ENCODE results near the gene ACADM.
"Not testable (repeated sequence)": the region's sequence is repeated elsewhere in the genome, so short reads cannot be mapped to it uniquely, and the experiment has no call there.

Gene ACADM

DNA sequence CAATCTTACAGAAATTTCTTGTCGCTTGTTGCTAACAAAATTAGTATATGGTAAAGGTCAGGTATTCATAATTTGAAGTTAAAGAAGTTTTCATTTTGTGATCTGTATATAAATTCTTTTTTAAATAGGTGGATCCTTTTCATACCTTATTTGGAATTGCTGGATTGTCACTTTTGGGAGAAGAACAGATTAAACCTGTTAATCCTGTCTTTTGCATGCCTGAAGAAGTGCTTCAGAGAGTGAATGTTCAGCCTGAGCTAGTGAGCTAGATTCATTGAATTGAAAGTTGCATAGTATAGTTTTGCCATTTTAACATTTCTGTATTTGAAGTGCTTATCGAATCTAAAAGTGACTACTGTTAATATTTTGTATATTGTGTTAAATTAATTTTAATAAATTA lies 69.9 kb downstream of the ACADM start:
- DNase-seq (ENCODE audit: low read depth, low spot score), result no peak

DNA sequence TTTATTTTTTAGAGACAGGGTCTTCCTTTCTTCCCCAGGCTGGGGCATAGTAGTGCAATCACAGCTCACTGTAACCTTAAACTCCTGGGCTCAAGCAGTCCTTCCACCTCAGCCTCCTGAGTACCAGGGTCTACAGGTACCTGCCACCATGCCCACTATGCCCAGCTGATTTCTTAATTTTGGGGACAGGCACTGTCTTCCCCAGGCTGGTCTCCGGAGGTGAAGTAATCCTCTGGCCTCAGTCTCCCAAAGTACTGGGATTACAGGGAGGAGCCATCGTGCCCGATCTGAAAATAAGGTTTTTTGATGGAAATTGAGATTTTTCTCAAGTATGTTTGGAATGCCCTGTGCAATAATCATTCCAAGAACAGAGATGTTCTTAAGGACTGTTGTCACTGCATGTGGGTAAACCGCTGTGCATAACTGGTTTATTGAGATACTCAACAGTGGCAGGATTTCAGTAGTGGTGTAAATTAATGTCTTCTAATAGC lies 71.2 kb downstream of the ACADM start:
- DNase-seq (ENCODE audit: low read depth, low spot score), result no peak

DNA sequence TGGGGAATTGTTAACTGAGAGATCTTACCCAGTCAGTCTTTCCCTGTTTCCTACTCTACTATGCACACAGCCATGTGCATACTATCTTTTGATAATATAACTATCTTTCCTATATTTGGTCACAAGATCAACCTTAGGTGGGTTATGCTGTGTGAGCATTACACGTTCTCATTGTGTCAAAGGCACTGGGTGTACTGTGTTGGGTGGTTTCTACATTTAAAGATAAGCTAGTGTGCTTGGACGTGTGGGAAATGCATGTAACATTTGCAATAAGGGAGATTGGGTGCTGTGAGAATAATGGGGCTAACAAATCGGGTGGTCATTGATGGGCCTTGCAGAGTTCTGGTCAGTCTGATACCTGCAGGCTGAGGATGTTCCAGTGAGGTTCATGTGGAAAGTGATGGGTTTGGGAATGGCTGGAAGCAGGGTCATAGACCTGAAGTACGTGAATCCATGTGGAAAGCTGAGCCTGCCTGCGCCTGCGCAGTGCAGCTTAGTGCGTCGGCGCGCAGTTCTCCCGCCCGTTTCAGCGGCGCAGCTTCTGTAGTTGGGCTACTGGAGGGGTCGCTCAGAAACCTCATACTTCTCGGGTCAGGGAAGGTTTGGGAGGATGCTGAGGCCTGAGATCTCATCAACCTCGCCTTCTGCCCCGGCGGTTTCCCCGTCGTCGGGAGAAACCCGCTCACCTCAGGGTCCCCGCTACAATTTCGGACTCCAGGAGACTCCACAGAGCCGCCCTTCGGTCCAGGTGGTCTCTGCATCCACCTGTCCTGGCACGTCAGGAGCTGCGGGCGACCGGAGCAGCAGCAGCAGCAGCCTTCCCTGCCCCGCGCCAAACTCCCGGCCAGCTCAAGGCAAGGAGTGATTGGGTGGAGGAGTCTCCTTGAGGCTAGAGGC lies 72.1 kb downstream of the ACADM start, which contains the start of gene MSH4:
MSH4 (plus strand) TSS at position 507 of the 897 bp plus-strand sequence; CDS start at position 611, 104 bp downstream.
- DNase-seq (ENCODE audit: low read depth, low spot score), result no peak

DNA sequence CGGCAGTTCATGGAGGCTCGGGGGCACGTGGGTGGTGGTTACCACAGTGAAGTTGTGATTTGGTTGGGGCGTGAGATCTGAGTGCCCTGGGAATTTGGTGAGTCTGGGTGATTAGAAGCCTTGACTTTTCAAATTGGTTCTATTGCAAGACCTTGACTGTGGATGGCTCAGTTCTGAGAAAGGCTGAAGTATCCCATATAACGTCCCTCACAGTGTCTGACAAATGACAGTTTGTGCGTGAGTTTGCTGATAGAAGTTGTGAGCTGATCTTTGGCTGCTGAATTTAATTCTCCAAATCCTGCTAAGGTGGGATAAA lies 72.7 kb downstream of the ACADM start:
- DNase-seq (ENCODE audit: low read depth, low spot score), result no peak

DNA sequence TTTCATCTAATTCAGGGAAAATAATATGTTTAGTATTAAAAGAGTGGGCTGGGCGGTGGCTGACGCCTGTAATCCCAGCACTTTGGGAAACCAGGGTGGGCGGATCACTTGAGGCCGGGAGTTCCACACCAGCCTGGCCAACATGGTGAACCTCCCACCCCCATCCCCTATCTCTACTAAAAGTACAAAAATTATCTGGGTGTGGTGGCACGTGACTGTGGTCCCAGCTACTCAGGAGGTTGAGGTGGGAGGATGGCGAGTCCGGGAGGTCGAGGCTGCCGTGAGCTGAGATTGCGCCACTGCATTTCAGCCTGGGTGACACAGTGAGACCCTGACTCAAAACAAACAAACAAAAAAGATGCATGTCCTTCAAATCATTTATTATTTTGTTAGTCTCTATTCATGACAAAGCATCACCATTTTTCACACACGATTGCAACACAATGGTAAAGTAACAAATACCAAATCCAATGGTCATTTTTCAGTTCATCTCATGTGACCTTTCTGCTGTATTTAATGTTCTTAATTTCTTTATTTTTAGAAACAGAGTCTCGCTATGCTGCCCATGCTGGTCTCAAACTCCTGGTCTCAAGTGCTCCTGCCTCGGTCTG lies 73.2 kb downstream of the ACADM start:
- no peak for DNase-seq (ENCODE audit: low read depth, low spot score)

DNA sequence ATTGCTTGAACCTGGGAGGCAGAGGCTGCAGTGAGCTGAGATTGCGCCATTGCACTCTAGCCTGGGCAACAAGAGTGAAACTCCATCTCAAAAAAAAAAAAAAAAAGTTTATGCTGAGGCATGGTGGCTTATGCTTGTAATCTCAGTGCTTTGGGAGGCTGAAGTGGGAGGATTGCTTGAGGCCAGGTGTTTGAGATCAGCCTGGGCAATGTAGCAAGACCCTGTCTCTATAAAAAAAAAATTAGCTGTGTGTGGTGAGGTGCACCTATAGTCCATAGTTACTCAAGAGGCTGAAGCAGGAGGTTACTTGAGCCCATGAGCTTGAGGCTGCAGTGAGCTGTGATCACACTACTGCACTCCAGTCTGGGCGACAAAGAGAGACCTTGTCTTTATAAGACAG lies 77.0 kb downstream of the ACADM start:
- not testable (repeated sequence) for DNase-seq (ENCODE audit: low read depth, low spot score)

DNA sequence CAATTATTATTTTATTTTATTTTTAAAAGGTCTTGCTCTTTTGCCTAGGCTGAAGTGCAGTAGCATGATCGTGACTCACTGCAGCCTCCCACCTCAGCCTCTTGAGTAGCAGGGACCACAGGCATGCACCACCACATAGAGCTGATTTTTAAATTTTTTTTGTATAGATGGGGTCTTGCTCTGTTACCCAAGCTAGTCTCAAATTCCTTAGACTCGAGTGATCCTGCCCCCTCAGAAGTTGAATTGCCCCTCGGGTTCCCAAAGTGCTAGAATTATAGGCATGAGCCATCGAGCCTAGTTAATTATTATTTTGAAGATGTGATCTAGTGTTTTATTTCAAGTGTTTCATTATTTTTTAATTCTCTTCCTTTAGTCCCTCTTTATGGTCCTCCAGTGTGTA lies 84.4 kb downstream of the ACADM start:
- no peak for DNase-seq (ENCODE audit: low read depth, low spot score)

DNA sequence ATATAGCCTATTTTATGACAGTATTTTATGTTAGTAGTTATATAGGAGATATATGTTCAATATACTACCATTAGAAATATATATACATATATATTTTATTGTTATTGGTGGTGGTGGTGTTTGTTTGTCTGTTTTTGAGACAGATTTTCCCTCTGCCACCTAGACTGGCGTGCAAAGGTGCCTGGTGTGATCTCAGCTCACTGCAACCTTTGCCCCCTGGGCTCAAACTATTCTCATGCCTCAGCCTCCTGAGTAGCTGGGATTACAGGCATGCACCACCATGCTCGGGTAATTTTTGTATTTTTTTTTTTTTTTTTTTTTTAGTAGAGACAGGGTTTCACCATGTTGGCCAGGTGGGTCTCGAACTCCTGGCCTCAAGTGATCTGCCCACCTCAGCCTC lies 85.6 kb downstream of the ACADM start:
- DNase-seq (ENCODE audit: low read depth, low spot score), result not testable (repeated sequence)

DNA sequence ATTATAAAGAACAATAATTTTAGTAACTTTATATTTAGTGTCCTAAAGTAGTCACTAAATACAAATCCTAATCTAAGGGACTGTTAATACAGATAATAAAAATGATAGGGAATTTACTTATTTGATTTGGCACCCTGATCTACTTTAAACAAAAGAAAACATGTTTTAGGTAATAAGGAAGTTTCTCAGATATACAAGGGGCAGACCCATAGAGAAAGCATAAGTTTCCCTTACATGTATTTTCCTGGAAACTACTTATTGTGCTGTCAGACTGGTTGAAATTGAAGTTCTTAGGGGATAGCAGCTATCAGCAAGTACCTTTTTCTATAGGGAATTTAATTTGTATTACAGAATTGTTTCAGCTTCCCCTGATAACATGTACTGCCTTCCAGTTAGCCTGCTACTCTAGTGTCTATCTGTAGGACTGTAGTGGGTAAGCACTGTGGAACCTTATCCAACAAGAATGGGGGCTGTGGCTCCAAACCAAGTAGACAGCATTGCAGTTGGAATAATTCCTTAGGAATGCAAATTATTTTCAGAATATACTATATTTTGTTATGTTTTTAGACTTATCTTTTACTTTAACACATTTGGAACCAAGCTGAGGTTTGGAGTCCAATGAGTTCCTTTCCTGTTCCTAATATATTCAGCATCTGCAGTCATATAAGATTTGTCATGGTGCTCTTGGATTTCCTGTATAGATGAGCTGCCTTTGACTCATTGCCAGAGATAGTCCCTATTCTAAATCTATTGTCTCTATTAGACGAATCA lies 86.9 kb downstream of the ACADM start:
- DNase-seq (ENCODE audit: low read depth, low spot score), result no peak

DNA sequence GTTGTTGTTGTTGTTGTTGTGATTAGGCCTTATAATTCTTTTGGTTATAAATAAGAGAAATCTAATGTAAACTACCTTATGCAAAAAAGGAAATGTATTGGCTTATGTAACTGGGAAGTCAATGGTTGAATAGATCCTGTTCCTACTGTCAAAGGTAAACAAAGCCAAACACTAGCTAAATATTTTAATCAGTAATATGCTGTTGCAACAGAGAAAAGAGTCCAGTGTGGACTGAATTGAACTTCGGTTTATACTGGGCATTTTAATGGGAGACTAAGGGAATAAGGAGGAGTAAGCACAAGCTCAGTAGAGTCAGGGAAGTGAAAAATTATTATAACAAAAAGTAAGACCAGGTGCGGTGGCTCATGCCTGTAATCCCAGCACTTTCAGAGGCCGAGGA lies 87.6 kb downstream of the ACADM start:
- no peak for DNase-seq (ENCODE audit: low read depth, low spot score)

All from activated CD4-positive, CD25-positive, alpha-beta regulatory T cell treated with anti-CD3 and anti-CD28 coated beads, Interleukin-2, amount 50 U/mL, for 16 hours (primary cell).